ENCODE measurements around the gene ZNF507. TPM values are rescaled to one million over a fixed set of nuclear protein-coding genes. Genes with fewer than 3 reads are reported as not detected.

ZNF507 gene
- total RNA-seq, 1 donor from 2014 or later: 28.8 TPM

DNA sequence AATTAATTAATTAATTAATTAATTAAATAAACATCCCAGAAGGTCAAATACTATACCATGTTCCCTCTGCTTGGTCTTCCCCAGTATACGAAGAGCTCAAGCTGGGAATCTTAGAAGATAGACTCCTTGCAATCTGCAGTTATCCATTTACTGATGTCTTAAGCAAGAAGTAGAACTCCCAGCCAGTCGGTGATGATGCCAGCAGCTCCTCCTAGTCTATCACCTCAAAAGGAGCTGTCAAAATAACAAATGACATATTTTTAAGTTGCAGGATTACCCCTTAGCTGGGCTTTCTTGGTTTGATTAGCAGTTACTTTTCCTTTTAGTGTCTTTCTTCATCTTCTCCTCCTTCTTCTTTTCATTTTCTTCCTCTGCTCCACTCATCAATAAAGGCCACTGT is 6.0 kb upstream of the ZNF507 start:
- intact Hi-C loops (cut with micrococcal nuclease): no loop called here

DNA sequence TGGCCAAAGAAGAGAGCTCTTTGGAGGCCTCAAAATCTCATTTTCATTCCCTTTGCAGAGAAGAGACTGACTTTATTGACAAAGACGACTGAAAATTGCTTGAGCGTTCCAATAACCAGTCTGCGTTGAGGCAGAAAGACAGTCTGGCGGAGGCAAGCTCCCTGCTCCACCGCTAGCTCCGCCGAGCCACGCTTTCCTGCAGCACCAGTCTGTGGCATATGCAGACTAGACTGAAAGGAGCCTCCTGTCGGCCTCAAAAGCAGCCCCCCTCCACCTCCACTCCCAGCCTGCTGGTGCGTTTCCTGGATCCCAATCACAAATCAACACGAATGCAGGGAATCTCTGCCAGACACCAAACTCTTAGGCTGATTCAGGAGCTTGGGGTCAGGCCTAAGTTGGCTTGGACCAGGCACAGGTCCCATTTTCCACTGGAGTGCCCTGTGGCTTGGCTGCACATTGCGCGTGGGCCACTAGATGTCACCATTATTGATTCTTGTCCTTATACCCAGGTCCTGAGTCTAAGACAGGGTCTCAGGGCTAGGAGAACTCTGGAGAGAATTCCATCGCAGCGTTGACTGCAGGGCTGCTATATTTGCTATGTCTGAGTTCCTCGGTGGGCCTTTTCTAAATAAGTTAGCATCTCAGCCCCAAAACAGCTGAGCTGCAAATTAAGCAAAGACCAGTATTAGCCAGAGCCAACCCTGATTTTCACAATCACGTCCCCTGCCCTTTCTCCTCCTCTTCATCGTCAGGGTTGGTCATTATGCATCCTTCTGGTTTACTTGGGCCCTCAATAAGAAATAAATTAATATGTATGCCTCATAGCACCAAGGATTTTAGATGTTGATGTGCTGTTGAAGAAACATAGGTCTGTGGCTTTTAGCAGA is 5.2 kb upstream of the ZNF507 start:
- intact Hi-C loops (cut with micrococcal nuclease): loop anchor here (1.0 kb wide), 1 partner anchor 230 kb away; no protein-coding TSS in a partner anchor

DNA sequence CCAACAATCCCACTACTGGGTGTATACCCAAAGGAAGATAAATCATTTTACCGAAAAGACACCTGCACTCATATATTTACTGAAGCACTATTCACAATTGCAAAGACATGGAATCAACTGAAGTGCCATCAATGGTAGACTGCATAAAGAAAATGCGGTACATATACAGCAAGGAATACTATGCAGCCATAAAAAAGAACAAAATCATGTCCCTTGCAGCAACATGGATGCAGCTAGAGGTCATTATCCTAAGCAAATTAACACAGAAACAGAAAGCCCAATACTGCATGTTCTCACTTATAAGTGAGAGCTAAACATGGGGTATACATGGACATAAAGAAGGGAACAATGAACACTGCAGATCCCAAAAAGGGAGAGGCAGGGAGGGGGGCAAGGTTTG is 2.7 kb upstream of the ZNF507 start:
- intact Hi-C loops (cut with micrococcal nuclease): no loop called here

DNA sequence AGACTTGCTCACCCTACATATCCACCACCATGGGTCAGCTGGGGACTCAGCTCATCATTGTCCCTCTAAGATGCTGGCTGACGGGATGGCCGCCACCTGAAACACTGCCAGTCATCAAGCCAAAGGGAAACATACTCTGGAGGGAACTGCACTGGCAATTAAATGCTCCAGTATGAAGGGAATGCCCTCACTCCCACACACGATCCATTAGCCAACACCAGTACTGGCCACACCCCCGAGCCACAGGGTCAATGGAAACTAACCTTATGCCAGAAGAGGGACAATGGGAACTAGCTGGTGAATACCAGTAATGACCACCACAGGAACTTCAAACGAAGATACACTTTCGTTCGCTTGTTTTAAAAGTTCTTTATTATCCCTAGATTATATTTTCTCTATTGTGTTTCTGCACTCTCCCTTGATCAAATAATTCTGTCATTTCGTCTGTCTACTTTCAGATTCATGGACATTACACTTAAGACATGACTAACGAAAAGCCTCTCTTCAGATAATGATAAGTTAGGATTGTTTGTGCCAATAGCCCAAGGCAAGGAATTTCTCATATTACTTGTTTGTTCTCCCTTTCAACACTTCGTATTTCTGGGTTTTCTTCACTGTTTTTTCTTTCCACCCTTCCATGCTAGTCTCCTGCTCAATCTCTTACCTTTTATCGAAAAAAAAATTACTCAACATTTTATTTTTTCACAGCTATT is 1.7 kb upstream of the ZNF507 start:
- intact Hi-C loops (cut with micrococcal nuclease): loop anchor here (2.0 kb wide), 1 partner anchor 1129 kb away; no protein-coding TSS in a partner anchor

DNA sequence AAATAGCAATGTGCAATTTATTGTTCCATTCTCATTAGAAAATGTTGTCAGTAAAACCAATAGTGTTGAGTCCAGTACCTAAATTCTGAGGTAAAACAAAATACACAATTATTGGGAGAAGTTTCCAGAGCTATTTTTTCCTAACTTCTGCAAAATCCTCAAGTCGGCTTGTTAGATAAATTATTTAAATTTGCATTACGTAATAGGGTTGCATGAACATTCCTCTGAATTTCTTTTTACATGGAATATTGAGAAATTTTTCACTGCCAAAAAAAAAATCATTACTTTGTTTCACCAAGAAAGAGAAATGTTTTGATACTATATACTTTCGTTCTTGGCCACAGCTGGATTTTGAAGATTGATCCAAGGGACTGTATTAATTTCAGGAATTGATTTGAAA is 1.5 kb downstream of the ZNF507 start:
- intact Hi-C loops (cut with micrococcal nuclease): loop anchor here (1.0 to 5.0 kb wide), 5 partner anchors 58 to 995 kb away; partner anchors contain the start of genes DPY19L3, NUDT19 and PDCD5

DNA sequence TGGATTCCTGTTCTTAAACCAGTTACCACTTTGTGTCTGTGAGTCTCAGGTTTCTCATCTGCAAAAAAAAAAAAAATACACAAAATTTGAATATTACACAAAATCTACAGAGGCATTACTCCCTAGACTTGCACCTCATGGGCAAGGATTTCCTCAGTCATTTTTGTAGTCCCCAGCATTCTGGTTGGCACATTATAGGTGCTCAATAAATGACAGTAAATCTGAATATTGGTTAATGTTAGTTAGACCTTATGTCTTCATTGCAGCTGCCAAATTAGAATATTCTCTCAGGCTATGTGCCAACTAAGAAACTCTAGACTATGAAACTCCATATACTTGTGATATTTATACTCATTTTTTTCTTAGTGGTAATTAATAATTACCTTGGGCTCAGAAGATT is 2.2 kb downstream of the ZNF507 start:
- intact Hi-C loops (cut with micrococcal nuclease): loop anchor here (2.0 to 5.0 kb wide), 4 partner anchors 233 to 995 kb away; partner anchors contain the start of genes NUDT19 and PDCD5

DNA sequence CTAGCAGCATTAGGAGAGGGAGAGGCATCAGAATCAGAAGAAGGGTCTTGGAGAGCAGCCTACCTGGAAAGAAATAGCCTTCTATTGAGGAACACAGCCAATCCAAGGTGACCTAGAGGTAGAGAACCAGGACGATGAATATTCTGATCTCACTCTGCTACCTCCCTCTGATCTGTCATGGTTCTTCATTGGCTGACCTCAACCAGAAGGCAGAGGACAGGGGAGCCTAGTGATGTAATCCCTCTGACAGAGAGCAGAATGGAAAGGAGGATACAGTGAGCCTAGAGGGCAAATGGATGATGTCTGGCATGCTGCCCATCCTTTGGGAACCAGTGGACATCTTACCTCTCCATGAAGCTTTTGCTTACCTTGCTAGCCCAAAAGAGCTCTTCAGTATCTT is 3.6 kb downstream of the ZNF507 start:
- intact Hi-C loops (cut with micrococcal nuclease): loop anchor here (5.0 kb wide), 3 partner anchors 343 to 997 kb away; partner anchors contain the start of gene NUDT19

DNA sequence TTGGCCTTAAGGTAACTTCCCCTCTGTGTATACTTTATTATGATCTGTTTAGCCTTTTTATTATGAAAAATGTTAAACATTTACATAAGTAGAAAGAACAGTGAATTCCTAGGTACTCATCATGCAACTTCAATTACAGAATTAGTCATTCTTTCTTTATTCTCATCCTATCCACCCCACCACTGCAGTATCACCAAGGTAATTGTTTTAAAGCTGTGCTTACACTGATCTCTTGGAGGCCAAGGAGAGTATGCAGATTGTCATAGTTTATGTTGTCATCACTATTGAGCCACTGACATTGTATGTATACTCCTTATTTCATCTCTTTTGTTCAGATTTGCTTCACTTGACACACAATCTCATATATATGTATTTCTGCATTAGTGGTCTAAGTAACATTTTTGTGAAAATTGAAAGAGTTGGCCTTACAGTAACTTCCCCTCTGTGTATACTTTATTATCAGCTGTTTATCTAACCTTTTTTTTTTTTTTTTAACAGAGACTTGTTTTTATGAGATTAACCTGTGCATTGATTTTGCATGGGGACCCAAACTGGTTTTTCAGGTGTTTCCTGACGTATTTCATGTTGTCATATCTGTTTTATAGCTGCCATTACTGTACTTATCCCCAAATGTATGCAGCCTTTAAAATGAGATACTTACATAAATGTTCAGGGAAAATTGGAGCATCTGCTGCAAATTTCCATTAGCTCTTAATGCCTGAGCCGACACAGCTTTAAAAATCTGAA is 4.5 kb downstream of the ZNF507 start:
- intact Hi-C loops (cut with micrococcal nuclease): loop anchor here (5.0 kb wide), 3 partner anchors 342 to 998 kb away; partner anchors contain the start of gene NUDT19

DNA sequence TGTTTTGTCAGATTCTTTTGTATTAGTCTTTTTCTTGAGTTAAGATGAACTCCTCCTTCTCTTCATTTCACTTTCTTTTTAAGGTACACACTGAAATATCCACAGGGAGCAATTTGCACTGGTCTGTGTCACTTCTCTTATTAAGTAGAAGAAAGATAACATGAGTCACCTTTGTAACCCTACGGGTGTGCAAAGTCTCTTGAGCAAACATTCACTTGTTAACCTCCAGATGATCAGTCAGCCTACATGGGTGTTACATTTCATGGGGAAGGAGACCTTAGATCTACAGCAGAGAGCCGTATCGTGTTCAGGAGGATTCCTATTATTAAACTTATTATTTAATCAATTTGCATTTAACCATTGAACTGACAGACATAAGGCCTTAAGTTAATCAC is 5.1 kb downstream of the ZNF507 start:
- intact Hi-C loops (cut with micrococcal nuclease): no loop called here

DNA sequence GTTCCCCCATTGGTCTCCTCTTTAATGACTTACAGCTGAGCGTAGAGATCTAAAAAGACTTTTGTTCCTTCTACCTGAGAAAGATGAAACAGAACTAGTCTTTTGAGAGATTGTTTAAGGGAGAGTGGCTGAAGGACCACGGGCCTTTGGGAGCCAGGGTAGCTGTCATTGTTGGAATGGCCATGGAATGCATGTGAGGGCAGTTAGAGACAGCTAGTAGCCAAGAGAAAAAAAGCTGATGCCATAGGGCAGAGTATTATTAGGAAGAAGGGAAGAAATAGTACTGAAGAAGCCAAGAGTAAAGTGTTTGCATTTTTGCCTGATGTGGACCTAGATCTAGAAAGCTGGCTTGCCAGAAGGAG is 5.6 kb downstream of the ZNF507 start:
- intact Hi-C loops (cut with micrococcal nuclease): no loop called here

DNA sequence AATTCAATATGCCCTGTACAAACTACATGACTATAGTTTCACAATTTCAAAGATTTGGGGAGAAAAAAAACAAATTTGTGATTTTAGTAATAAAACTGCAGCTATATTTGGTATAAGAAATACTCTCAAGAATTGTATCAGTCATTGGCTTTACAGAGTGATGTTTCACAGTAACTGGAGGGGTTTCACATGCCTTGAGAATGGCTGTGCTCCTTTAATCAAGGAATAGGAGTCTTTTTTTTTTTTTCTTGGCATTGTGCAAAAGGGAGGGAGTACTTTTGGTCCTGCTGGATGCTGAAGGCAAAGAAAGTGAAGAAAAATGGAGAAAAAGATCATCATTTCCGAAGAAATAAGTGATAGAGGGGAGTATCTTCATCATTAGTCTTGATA is 6.8 kb downstream of the ZNF507 start:
- intact Hi-C loops (cut with micrococcal nuclease): no loop called here

DNA sequence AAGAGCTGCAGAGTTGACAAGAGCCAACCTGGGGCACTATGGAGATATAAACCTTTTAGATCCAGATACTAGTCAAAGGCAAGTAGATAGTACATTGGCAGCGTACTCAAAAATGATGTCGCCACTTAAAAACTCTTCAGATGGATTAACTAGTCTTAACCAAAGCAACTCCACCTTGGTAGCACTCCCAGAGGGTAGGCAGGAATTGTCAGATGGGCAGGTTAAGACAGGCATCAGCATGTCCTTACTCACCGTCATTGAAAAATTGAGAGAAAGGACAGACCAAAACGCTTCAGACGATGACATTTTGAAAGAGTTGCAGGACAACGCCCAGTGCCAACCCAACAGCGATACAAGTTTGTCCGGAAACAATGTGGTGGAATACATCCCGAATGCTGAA is 8.9 kb downstream of the ZNF507 start:
- intact Hi-C loops (cut with micrococcal nuclease): no loop called here

DNA sequence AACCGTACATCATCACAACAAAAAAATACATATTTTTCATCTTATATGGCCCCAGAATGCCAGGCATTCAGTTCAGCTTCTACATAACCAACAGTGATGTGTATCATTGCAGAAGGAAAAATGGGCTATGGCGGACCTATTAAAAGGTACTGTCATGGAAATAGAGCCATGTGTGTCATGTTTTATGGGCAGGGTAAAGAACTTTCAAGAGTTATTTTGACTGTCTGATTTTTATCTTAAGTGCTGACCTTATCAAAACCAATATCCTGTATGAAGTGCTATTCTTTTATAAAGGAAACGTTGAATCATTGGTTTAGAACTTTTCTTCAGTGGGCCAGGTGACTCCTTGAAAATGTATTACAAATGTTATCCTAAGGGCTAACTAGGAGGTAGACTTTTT is 9.9 kb downstream of the ZNF507 start:
- intact Hi-C loops (cut with micrococcal nuclease): no loop called here

DNA sequence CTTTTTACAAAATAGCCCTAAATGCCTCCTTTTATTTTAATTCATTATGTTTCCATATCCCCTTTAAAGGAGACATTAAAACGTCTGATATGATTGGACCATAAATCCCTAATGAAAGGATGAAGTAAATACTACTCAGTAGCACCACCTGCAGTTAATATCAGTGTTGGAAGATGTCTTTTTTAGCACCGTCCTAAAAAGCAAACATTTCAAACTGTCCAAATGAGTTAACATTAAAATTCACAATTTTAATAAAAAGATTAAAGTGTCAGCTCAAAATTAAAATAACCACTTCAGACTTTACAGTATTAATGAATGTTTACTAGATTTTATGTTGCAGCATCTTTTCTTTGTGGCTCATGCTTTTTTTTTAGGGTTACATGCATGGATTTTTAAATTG is 12.3 kb downstream of the ZNF507 start:
- intact Hi-C loops (cut with micrococcal nuclease): no loop called here

DNA sequence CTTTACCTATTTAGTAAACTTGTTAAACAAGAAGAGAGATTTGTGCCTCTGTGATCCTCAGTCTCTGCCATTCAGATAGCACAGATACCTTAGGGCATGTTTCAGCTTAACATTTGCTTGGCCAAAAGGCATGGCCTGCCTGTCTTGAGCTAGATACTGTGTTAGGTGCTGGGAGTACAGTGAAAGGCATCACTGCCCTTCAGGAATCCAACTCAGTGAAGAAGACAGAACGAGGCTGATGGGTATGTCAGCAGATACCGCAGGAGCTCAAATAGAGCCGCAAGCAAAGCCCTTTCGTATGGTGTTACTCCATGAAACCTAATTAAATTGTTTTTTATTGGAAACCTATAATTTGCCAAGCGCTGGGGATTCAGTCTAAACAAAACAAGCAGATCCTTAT is 12.9 kb downstream of the ZNF507 start:
- intact Hi-C loops (cut with micrococcal nuclease): no loop called here

DNA sequence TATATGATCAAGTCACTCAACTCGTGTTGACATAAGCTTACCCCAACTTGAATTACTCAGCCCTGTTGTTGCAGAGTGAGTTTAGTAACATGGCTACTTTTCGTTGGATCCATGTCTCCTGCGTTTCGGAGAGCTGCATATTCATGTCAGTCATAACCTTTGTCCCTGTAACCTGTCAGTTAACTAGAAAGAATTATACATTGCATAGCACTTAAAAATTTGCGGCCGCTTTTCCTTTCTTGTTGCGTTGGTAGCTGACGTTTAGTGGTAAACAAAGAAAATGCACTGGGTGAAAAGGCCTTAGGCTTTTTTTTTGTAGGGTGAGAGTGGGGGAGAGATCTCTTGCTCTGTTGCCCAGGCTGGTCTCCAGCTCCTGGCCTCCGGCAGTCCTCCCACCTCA is 14.2 kb downstream of the ZNF507 start:
- intact Hi-C loops (cut with micrococcal nuclease): no loop called here

DNA sequence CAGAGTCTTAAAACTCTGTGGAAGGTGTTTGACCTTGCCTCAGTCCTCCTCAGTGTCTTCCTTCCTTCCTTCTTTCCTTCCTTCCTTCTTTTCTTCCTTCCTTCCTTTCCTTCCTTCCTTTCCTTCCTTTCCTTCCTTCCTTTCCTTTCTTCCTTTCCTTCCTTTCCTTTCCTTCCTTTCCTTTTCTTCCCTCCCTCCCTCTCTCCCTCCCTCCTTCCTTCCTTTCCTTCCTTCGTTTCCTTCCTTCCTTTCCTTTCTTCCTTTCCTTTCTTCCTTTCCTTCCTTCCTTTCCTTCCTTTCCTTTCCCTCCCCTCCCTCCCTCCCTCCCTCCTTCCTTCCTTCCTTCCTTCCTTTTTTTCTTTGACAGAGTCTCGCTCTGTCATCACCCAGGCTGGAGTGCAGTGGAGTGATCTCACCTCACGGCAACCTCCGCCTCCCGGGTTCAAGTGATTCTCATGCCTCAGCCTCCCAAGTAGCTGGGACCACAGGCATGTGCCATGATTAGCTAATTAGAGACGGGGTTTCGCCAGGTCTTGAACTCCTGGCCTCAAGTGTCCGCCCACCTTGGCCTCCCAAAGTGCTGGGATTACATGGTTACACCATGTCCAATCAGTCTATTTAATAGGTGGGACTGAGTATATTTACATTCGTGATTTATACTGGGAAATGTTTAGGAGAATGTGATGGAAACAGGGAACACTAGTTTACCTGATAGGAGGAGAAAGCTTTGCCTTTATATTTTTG is 16.3 kb downstream of the ZNF507 start:
- intact Hi-C loops (cut with micrococcal nuclease): no loop called here

DNA sequence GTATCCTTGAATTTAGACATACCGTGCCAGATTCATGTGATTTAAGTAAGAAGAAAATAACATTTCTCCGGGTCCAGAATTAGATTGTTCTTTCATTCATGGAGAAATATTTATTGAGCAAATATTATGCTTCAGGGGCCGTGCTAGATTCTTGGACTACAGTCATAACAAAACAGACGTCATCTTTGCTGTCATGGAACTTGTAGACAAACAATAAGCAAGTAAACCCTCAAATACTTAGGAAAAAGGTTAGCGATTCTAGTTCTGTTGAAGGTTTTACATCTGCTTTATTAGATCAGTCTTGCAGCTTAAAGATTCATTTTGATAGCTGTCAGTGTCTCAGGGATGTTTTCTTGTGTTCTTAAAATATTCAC is 16.9 kb downstream of the ZNF507 start:
- intact Hi-C loops (cut with micrococcal nuclease): no loop called here

DNA sequence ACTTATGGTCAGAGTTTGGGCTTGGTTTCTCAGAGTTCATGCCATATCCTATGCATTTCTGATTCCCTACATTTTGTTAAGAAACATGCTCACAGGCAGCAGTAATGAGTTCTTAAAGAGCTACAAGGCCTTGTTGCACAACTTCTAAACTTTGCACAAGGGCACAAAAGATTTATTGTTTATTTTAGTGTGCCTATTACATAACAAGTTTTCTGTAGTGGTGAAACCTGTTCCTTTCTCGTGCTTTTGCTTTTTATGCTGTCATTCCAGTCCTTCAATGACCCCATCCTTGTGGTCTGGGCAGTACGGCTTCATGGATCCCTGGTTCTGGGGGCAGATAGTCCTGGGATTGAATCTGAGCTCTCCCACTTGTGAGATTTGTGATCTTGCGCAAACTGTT is 17.8 kb downstream of the ZNF507 start:
- intact Hi-C loops (cut with micrococcal nuclease): no loop called here

DNA sequence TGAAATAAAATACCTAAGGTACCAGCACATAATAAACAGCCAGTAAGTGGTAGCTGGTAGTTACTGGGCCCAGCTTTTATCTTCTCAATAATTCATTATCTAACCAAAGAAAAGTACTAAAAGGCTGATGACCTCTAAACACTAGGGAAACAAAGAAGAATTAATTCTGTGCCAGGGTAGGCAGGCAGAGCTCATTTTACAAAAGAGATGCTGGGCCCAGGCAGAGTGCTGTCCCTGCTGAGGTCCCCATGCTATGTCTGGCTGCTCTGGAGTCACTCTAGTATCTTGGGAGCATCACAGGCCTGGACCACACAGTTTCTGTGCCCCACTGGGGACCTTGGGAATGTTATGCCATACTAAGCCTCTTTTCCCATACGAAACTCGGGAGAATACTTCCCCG is 18.2 kb downstream of the ZNF507 start:
- intact Hi-C loops (cut with micrococcal nuclease): no loop called here

DNA sequence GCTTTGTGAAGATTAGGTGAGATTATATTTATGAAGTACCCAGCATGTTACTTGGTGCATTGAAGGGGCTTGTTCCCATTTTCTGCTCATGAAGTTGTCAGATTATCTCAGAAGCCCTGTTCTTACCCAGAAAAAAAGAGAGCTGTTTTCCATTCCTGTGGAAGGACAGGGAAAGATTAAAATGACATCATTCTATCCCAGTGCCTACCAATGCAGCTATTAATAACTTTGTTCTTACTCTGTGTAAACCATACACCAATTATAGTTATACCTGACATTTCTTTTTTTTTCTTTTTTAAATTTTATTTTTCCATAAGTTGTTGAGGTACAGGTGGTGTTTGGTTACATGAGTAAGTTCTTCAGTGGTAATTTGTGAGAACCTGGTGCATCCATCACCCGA is 18.6 kb downstream of the ZNF507 start:
- intact Hi-C loops (cut with micrococcal nuclease): no loop called here

All from T-helper 1 cell treated with Interleukin-12 subunit alpha and Interleukin-12 subunit beta and Interleukin-4 antibody, amounts not matched to agents 30 ng/mL and 1 ng/mL, for 36 hours (primary cell).